SK-N-SH (cell line): ENCODE data around the gene HDAC7.

ENCODE experiments used
- CHD2 ChIP-seq: fragments of 150-350 bp; IDR thresholded peaks from 2 replicates; pipeline ENCODE4 v1.6.1; 2018; ENCODE audit warnings: low read length; ENCODE audit not compliant: partially characterized antibody
- EP300 ChIP-seq, 2 experiments: IDR thresholded peaks; 2 replicates each; pipeline versions ENCODE4 v1.4.0 to v1.6.1; 2012; ENCODE audit warnings: borderline replicate concordance in 1 of 2, low read depth in 1 of 2, low read length in 1 of 2
- RFX5 ChIP-seq: IDR thresholded peaks from 2 replicates; pipeline ENCODE4 v1.6.1; 2012; ENCODE audit warnings: mild to moderate bottlenecking, improper control_type of control experiment, low read length
- RXRA ChIP-seq: IDR thresholded peaks from 2 replicates; pipeline ENCODE4 v1.4.0; 2012; ENCODE audit warnings: low read depth, mild to moderate bottlenecking, borderline replicate concordance
- SMC3 ChIP-seq: IDR thresholded peaks from 2 replicates; pipeline ENCODE4 v1.6.1; 2012; ENCODE audit warnings: low read depth, low read length, improper control_type of control experiment
- USF2 ChIP-seq: fragments of 150-350 bp; IDR thresholded peaks from 2 replicates; pipeline ENCODE4 v1.6.1; 2017; ENCODE audit warnings: antibody characterized with exemption, low read length, low read depth, borderline replicate concordance
- ZBTB33 ChIP-seq: IDR thresholded peaks from 2 replicates; pipeline ENCODE4 v1.4.0; 2012; ENCODE audit warnings: low read depth, borderline replicate concordance
- TF ChIP-seq, protein P1 (sequence below): fragments of 200-600 bp; sonication (generic); IDR thresholded peaks from 2 replicates; pipeline ENCODE4 v1.6.1; 2017; ENCODE audit warnings: antibody characterized with exemption, mild to moderate bottlenecking, moderate library complexity
- TF ChIP-seq, protein P2 (sequence below): IDR thresholded peaks from 2 replicates; pipeline ENCODE4 v1.6.1; 2012; ENCODE audit warnings: mild to moderate bottlenecking, low read depth, low read length, moderate library complexity

- TF ChIP-seq USF2 (no peak), ZBTB33 (no peak), SMC3 (no peak), RXRA (no peak), EP300 (IDR thresholded peaks at IDR 0.05; ENCODE audit: borderline replicate concordance in 1 of 2, low read depth in 1 of 2, low read length in 1 of 2) (no peak), CHD2 (no peak), RFX5 (no peak)
- TF ChIP-seq, protein P1, sequence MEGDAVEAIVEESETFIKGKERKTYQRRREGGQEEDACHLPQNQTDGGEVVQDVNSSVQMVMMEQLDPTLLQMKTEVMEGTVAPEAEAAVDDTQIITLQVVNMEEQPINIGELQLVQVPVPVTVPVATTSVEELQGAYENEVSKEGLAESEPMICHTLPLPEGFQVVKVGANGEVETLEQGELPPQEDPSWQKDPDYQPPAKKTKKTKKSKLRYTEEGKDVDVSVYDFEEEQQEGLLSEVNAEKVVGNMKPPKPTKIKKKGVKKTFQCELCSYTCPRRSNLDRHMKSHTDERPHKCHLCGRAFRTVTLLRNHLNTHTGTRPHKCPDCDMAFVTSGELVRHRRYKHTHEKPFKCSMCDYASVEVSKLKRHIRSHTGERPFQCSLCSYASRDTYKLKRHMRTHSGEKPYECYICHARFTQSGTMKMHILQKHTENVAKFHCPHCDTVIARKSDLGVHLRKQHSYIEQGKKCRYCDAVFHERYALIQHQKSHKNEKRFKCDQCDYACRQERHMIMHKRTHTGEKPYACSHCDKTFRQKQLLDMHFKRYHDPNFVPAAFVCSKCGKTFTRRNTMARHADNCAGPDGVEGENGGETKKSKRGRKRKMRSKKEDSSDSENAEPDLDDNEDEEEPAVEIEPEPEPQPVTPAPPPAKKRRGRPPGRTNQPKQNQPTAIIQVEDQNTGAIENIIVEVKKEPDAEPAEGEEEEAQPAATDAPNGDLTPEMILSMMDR: no peak
- TF ChIP-seq, protein P2, sequence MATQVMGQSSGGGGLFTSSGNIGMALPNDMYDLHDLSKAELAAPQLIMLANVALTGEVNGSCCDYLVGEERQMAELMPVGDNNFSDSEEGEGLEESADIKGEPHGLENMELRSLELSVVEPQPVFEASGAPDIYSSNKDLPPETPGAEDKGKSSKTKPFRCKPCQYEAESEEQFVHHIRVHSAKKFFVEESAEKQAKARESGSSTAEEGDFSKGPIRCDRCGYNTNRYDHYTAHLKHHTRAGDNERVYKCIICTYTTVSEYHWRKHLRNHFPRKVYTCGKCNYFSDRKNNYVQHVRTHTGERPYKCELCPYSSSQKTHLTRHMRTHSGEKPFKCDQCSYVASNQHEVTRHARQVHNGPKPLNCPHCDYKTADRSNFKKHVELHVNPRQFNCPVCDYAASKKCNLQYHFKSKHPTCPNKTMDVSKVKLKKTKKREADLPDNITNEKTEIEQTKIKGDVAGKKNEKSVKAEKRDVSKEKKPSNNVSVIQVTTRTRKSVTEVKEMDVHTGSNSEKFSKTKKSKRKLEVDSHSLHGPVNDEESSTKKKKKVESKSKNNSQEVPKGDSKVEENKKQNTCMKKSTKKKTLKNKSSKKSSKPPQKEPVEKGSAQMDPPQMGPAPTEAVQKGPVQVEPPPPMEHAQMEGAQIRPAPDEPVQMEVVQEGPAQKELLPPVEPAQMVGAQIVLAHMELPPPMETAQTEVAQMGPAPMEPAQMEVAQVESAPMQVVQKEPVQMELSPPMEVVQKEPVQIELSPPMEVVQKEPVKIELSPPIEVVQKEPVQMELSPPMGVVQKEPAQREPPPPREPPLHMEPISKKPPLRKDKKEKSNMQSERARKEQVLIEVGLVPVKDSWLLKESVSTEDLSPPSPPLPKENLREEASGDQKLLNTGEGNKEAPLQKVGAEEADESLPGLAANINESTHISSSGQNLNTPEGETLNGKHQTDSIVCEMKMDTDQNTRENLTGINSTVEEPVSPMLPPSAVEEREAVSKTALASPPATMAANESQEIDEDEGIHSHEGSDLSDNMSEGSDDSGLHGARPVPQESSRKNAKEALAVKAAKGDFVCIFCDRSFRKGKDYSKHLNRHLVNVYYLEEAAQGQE: no peak
Observed at GRCh38 chr12:47829584-47829983, 9.9 kb upstream of the HDAC7 start.
